Transverse colon (tissue), 4 donors: ENCODE results near the gene PPP1R14C. TPM values are rescaled to one million over a fixed set of nuclear protein-coding genes. Genes with fewer than 3 reads are reported as not detected.

Source experiments
- DNase-seq: peaks from one replicate; pipeline ENCODE4 v3.0.0-alpha.2; 2019
- H3K27ac ChIP-seq, 4 donors: fragments of 200-600 bp; sonication (generic); 2 replicates each; pipeline ENCODE4 v1.5.1; 2016 to 2018; ENCODE audit warnings: inconsistent platforms in 4 of 4
- H3K27me3 ChIP-seq: fragments of 200-600 bp; sonication (generic); 2 replicates; pipeline ENCODE4 v1.5.1; 2017; ENCODE audit warnings: inconsistent platforms
- H3K36me3 ChIP-seq, 4 donors: fragments of 200-600 bp; sonication (generic); 2 replicates each; pipeline ENCODE4 v1.5.1; 2017 to 2019; ENCODE audit warnings: inconsistent platforms in 4 of 4
- H3K4me1 ChIP-seq, 4 donors: fragments of 200-600 bp; sonication (generic); 2 replicates each; pipeline ENCODE4 v1.5.1; 2017 to 2020; ENCODE audit warnings: inconsistent platforms in 4 of 4
- H3K4me3 ChIP-seq, 4 donors: fragments of 200-600 bp; sonication (generic); 1 replicate in 1 of 4; 2 replicates in 3 of 4; pipeline versions ENCODE4 v1.5.1 to v1.6.1; 2017 to 2019; ENCODE audit warnings: inconsistent platforms in 4 of 4
- H3K9me3 ChIP-seq, 2 donors: fragments of 200-600 bp; sonication (generic); 2 replicates each; pipeline ENCODE4 v1.5.1; 2017 to 2019; ENCODE audit warnings: inconsistent platforms in 2 of 2
- EP300 ChIP-seq: sonication (generic); formaldehyde crosslinking; IDR thresholded peaks from one replicate; pipeline ENCODE4 v1.6.1; 2017; ENCODE audit warnings: antibody characterized with exemption, low read depth
- POLR2A ChIP-seq: fragments of 450-650 bp; IDR thresholded peaks from one replicate; pipeline ENCODE4 v1.6.1; 2016; ENCODE audit warnings: antibody characterized with exemption, mild to moderate bottlenecking, moderate library complexity
- POLR2AphosphoS5 ChIP-seq, 3 donors: sonication (generic); formaldehyde crosslinking; IDR thresholded peaks; one replicate each; pipeline ENCODE4 v1.6.1; 2016; ENCODE audit warnings: antibody characterized with exemption in 3 of 3
- WGBS, 2 donors: methylation state at CpG; one replicate each; pipeline ENCODE4 v1.1.5; 2018; ENCODE audit warnings: low coverage in 1 of 2; 5-methylcytosine and 5-hydroxymethylcytosine counted together
- in situ Hi-C, 4 donors: fragments of 200-750 bp; cut with MboI; loops; one replicate each; pipeline versions ENCODE4 v1.15.0 to v1.15.1; 2017; ENCODE audit warnings: low sequenced_read_pairs in 3 of 4, low pct_ligation_motif_present in 1 of 4, low pct_unique_long_range_greater_than_20kb in 1 of 4
- intact Hi-C: fragments of 100-400 bp; cut with DNase I; formaldehyde crosslinking; loops from one replicate; pipeline ENCODE4 v1.15.1; 2023; ENCODE audit warnings: low total_unique reads
- total RNA-seq, 4 donors: library from RNA; depleted of rRNA; stranded (reverse); fragments of >200 nt; gene quantifications; one replicate each; pipeline ENCODE4 v1.1.0, GENCODE V29; 2016
- TF ChIP-seq, protein P1 (sequence below), 5 experiments: fragments of 200-600 bp in 3 of 5; fragments of 450-650 bp in 2 of 5; sonication (generic) in 3 of 5; IDR thresholded peaks; 1 replicate in 2 of 5; 2 replicates in 3 of 5; pipeline ENCODE4 v1.5.1; 2016 to 2017; ENCODE audit warnings: antibody characterized with exemption in 5 of 5, inconsistent platforms in 3 of 5, mild to moderate bottlenecking in 2 of 5, moderate library complexity in 1 of 5

The PPP1R14C gene
- total RNA-seq, 4 donors from 2014 or later = 1.2 to 64.5 (median 38.8) TPM

GRCh38 chr6:150251566-150252186, 108.8 kb downstream of the PPP1R14C start:
- Histone ChIP-seq H3K27me3 (no peaks in the 10 kb centered on the region), H3K27ac (no peak overlapping the region), H3K9me3 (no peaks in the 10 kb centered on the region), H3K36me3 (no peaks in the 10 kb centered on the region), H3K4me1 (no peaks in the 10 kb centered on the region), H3K4me3 (no peak overlapping the region)
- in situ Hi-C loops (no loop called here), intact Hi-C loops (no loop called here)
- TF ChIP-seq POLR2A (no peak), POLR2AphosphoS5 (IDR thresholded peaks at IDR 0.05) (no peak), EP300 (no peak)
- TF ChIP-seq, protein P1, sequence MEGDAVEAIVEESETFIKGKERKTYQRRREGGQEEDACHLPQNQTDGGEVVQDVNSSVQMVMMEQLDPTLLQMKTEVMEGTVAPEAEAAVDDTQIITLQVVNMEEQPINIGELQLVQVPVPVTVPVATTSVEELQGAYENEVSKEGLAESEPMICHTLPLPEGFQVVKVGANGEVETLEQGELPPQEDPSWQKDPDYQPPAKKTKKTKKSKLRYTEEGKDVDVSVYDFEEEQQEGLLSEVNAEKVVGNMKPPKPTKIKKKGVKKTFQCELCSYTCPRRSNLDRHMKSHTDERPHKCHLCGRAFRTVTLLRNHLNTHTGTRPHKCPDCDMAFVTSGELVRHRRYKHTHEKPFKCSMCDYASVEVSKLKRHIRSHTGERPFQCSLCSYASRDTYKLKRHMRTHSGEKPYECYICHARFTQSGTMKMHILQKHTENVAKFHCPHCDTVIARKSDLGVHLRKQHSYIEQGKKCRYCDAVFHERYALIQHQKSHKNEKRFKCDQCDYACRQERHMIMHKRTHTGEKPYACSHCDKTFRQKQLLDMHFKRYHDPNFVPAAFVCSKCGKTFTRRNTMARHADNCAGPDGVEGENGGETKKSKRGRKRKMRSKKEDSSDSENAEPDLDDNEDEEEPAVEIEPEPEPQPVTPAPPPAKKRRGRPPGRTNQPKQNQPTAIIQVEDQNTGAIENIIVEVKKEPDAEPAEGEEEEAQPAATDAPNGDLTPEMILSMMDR (IDR thresholded peaks at IDR 0.05) = no peak
- 84 to 89% methylated on average over 6 of the region's 6 CpGs for WGBS, 2 donors
- no peak for DNase-seq

GRCh38 chr6:150252714-150253444, 110.0 kb downstream of the PPP1R14C start:
- H3K9me3 ChIP-seq = no peaks in the 10 kb centered on the region
- intact Hi-C loops (no loop called here), in situ Hi-C loops (no loop called here)
- TF ChIP-seq POLR2AphosphoS5 (IDR thresholded peaks at IDR 0.05) = no peak
- no peak for TF ChIP-seq EP300
- no peak for TF ChIP-seq POLR2A
- TF ChIP-seq, protein P1 (IDR thresholded peaks at IDR 0.05) = no peak
- H3K4me3 ChIP-seq = no peak overlapping the region
- WGBS, 2 donors = 86 to 97% methylated on average over 4 to 6 of the region's 6 CpGs
- no peak for DNase-seq
- no peaks in the 10 kb centered on the region for H3K27me3 ChIP-seq
- no peaks in the 10 kb centered on the region for H3K4me1 ChIP-seq
- H3K36me3 ChIP-seq = no peaks in the 10 kb centered on the region
- no peak overlapping the region for H3K27ac ChIP-seq

DNA sequence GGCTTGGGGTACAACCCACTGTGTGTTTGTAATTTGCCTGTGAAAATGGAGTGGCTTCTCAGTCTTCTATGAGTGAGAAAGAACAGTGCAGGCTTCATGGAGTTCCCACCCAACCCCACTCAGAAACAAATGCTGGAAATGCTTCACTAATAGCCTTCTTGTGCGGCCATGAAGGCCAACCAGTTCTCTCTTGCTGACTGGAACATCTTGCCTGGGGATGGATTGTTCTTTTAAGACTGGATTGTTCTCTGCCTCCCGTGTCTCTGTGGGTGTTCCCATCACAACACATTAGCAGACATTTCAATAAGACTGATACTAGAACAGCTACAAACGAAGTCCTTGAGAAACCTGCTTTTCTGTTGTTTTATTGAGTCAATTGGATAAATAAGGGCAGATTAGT, 110.6 kb downstream of the PPP1R14C start:
- 75 to 93% methylated on average over 3 of the region's 3 CpGs for WGBS, 2 donors
- Histone ChIP-seq H3K27me3 (no peaks in the 10 kb centered on the region), H3K9me3 (no peaks in the 10 kb centered on the region), H3K27ac (no peak overlapping the region), H3K4me3 (no peak overlapping the region), H3K4me1 (no peaks in the 10 kb centered on the region), H3K36me3 (no peaks in the 10 kb centered on the region)
- in situ Hi-C loops (no loop called here), intact Hi-C loops (no loop called here)
- TF ChIP-seq POLR2A (no peak), EP300 (no peak), POLR2AphosphoS5 (IDR thresholded peaks at IDR 0.05) (no peak)
- TF ChIP-seq, protein P1 (IDR thresholded peaks at IDR 0.05) = no peak
- DNase-seq = no peak

DNA sequence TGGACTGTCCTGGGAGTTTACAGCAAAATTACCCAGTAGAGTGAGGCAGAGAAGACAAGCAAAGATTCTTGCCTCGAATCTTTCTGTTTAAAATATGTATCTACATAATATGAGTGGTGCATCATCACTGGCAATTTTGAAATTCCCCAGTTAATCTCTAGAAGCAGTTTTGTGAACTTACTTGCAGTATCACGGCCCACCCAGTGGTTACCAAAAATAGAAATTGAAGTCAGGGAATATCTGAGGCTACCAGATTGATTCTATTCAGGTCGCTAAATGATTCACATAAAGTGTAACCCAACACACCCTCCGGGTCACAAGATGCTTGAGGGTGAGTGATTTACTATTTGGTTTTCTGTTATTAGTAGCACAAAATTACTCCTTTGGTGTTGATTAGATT, 111.9 kb downstream of the PPP1R14C start:
- in situ Hi-C loops (no loop called here), intact Hi-C loops (no loop called here)
- H3K4me3 ChIP-seq = no peak overlapping the region
- DNase-seq = no peak
- no peaks in the 10 kb centered on the region for H3K36me3 ChIP-seq
- H3K9me3 ChIP-seq = no peaks in the 10 kb centered on the region
- no peak overlapping the region for H3K27ac ChIP-seq
- TF ChIP-seq POLR2AphosphoS5 (IDR thresholded peaks at IDR 0.05) (no peak), EP300 (no peak), POLR2A (no peak)
- TF ChIP-seq, protein P1 (IDR thresholded peaks at IDR 0.05) = no peak
- H3K27me3 ChIP-seq = no peaks in the 10 kb centered on the region
- WGBS, 2 donors = 69 to 76% methylated on average over 4 of the region's 4 CpGs
- H3K4me1 ChIP-seq = no peaks in the 10 kb centered on the region
